SHP77 treated with DMSO at 0.1 percent for 48 hours (cell line): ENCODE measurements around the gene NME7.
A peak's percentile ranks its signal among the peaks of the same experiment; 100 is the strongest.
"Not testable (repeated sequence)": the region's sequence is repeated elsewhere in the genome, so short reads cannot be mapped to it uniquely, and the experiment has no call there.

ENCODE experiments used
- DNase-seq: peaks from one replicate; lab custom pipeline; 2025; lab: John Stamatoyannopoulos, UW

The NME7 gene

GRCh38 chr1:169126335-169126734 is 241.3 kb downstream of the NME7 start:
- DNase-seq: no peak

- DNase-seq: not testable (repeated sequence)
Observed at GRCh38 chr1:169125597-169125996, 242.0 kb downstream of the NME7 start.

GRCh38 chr1:169124459-169124858 is 243.1 kb downstream of the NME7 start:
- no peak for DNase-seq

GRCh38 chr1:169122976-169123375 is 244.6 kb downstream of the NME7 start:
- DNase-seq: no peak

- no peak for DNase-seq
Observed at GRCh38 chr1:169121146-169121923, 246.3 kb downstream of the NME7 start.

- DNase-seq: no peak
Observed at GRCh38 chr1:169120066-169120465, 247.5 kb downstream of the NME7 start.

GRCh38 chr1:169119405-169119804 is 248.2 kb downstream of the NME7 start:
- DNase-seq: no peak

GRCh38 chr1:169118227-169118626 is 249.4 kb downstream of the NME7 start:
- no peak for DNase-seq

- no peak for DNase-seq
Observed at GRCh38 chr1:169117599-169117998, 250.0 kb downstream of the NME7 start.

GRCh38 chr1:169117014-169117413 is 250.6 kb downstream of the NME7 start:
- no peak for DNase-seq

- DNase-seq: no peak
Observed at GRCh38 chr1:169115891-169116585, 251.6 kb downstream of the NME7 start.

- DNase-seq: no peak
Observed at GRCh38 chr1:169113613-169114119, 253.9 kb downstream of the NME7 start.

- DNase-seq: no peak
Observed at GRCh38 chr1:169112241-169112640, 255.4 kb downstream of the NME7 start.

- no peak for DNase-seq
Observed at GRCh38 chr1:169111472-169111871, 256.1 kb downstream of the NME7 start.

GRCh38 chr1:169110689-169111447 is 256.7 kb downstream of the NME7 start:
- no peak for DNase-seq

- DNase-seq: no peak
Observed at GRCh38 chr1:169110236-169110635, 257.4 kb downstream of the NME7 start.

GRCh38 chr1:169109561-169110134 is 257.9 kb downstream of the NME7 start:
- DNase-seq: peak; percentile 74

GRCh38 chr1:169108863-169109560 is 258.6 kb downstream of the NME7 start:
- DNase-seq: peak; percentile 58

- DNase-seq: no peak
Observed at GRCh38 chr1:169108223-169108622, 259.4 kb downstream of the NME7 start.

- peak; percentile 9 for DNase-seq
Observed at GRCh38 chr1:169107603-169108208, 259.9 kb downstream of the NME7 start.
